ENCODE results near the gene SP2.

Gene SP2

GRCh38 chr17:47871048-47871447, 25.0 kb upstream of the SP2 start:
- DNase-seq = no peak

- peak; percentile 77 for DNase-seq
These were observed 23.9 kb upstream of the SP2 start for GRCh38 chr17:47872019-47872650.

GRCh38 chr17:47872651-47873161, 23.3 kb upstream of the SP2 start:
- no peak for DNase-seq

- no peak for DNase-seq
These were observed 22.6 kb upstream of the SP2 start for GRCh38 chr17:47873200-47874090.

GRCh38 chr17:47875011-47875985, 20.7 kb upstream of the SP2 start:
- DNase-seq = no peak

- DNase-seq = no peak
These were observed 18.5 kb upstream of the SP2 start for GRCh38 chr17:47877368-47878034.

GRCh38 chr17:47878203-47879027, 17.6 kb upstream of the SP2 start:
- DNase-seq = no peak

GRCh38 chr17:47879028-47879585, 16.9 kb upstream of the SP2 start:
- peak; percentile 40 for DNase-seq

GRCh38 chr17:47879776-47880454, 16.1 kb upstream of the SP2 start:
- no peak for DNase-seq

- peak; percentile 76 for DNase-seq
These were observed 13.8 kb upstream of the SP2 start for GRCh38 chr17:47882247-47882646.

- DNase-seq = no peak
These were observed 13.1 kb upstream of the SP2 start for GRCh38 chr17:47882695-47883588.

GRCh38 chr17:47883589-47884426, 12.2 kb upstream of the SP2 start:
- no peak for DNase-seq

- DNase-seq = no peak
These were observed 11.7 kb upstream of the SP2 start for GRCh38 chr17:47884427-47884740.

GRCh38 chr17:47884905-47885730, 10.9 kb upstream of the SP2 start:
- DNase-seq = no peak

GRCh38 chr17:47888293-47888692, 7.7 kb upstream of the SP2 start:
- DNase-seq = no peak

GRCh38 chr17:47889734-47890529, 6.1 kb upstream of the SP2 start:
- peak; percentile 88 for DNase-seq
